Lung (tissue), 12 donors: ENCODE measurements around the gene PTPRH. TPM values are rescaled to one million over a fixed set of nuclear protein-coding genes. Genes with fewer than 3 reads are reported as not detected.
A peak's percentile ranks its signal among the peaks of the same experiment; 100 is the strongest.

Experiments
- ATAC-seq: fragments of 200-7000 bp; cut with Tn5 transposase; one replicate; pipeline ENCODE4 v1.9.1; 2020; ENCODE audit warnings: moderate number of reproducible peaks; ENCODE audit not compliant: insufficient read depth, low FRiP score
- DNase-seq, 3 donors: peaks; one replicate each; pipeline ENCODE4 v3.0.0-alpha.2; 2013 to 2017
- H3K27ac ChIP-seq, 2 donors: one replicate each; pipeline ENCODE4 v1.5.1; 2013; ENCODE audit warnings: mild to moderate bottlenecking in 2 of 2, moderate library complexity in 2 of 2, control low read depth in 1 of 2, inconsistent platforms in 1 of 2, low read depth in 1 of 2, low read length in 1 of 2
- H3K27me3 ChIP-seq, 3 donors: one replicate each; pipeline ENCODE4 v1.5.1; 2013; ENCODE audit warnings: low read length in 2 of 3; ENCODE audit not compliant: control insufficient read depth in 3 of 3, insufficient read depth in 3 of 3
- H3K36me3 ChIP-seq, 4 donors: one replicate each; pipeline ENCODE4 v1.5.1; 2013; ENCODE audit warnings: low read length in 4 of 4, mild to moderate bottlenecking in 1 of 4, moderate library complexity in 1 of 4; ENCODE audit not compliant: control insufficient read depth in 4 of 4, insufficient read depth in 4 of 4
- H3K4me1 ChIP-seq, 5 donors: one replicate each; pipeline ENCODE4 v1.5.1; 2013; ENCODE audit warnings: low read length in 5 of 5, mild to moderate bottlenecking in 2 of 5, moderate library complexity in 1 of 5; ENCODE audit not compliant: control insufficient read depth in 5 of 5, insufficient read depth in 5 of 5
- H3K4me3 ChIP-seq: one replicate; pipeline ENCODE4 v1.5.1; 2013; ENCODE audit warnings: mild to moderate bottlenecking, control low read depth, moderate library complexity
- H3K9ac ChIP-seq, 2 donors: one replicate each; pipeline ENCODE4 v1.5.1; 2013; ENCODE audit warnings: low read length in 2 of 2, control low read depth in 1 of 2; ENCODE audit not compliant: insufficient read depth in 1 of 2
- H3K9me3 ChIP-seq, 4 donors: one replicate each; pipeline ENCODE4 v1.5.1; 2013; ENCODE audit warnings: low read length in 3 of 4, mild to moderate bottlenecking in 1 of 4, moderate library complexity in 1 of 4; ENCODE audit not compliant: control insufficient read depth in 4 of 4, insufficient read depth in 3 of 4
- WGBS, 2 donors: extraction: QIAGEN DNeasy Blood & Tissue Kit; methylation state at CpG; one replicate each; pipeline ENCODE4 v1.1.7; 2013; 5-methylcytosine and 5-hydroxymethylcytosine counted together
- polyA plus RNA-seq, 2 donors: library from polyadenylated mRNA; stranded (reverse); fragments of 200-250 nt; gene quantifications; one replicate each; pipeline ENCODE4 v1.2.1, GENCODE V29; 2013
- total RNA-seq, 2 donors: library from RNA; depleted of rRNA in 1 of 2; stranded (reverse); fragments of >200 nt in 1 of 2; gene quantifications; one replicate each; pipeline ENCODE4 v1.2.1, GENCODE V29; 2014 to 2021
- TF ChIP-seq, protein P1 (sequence below): IDR thresholded peaks from 2 replicates; pipeline ENCODE4 v1.5.1; 2012; ENCODE audit warnings: mild to moderate bottlenecking; ENCODE audit errors: control extremely low read depth, extremely low read depth
- donor health status: control.
- donor health status: control.
- donor health status: Bipolar disorder and iron deficiency.
- donor health status: healthy.
- donor health status: DM: yes; HTN: yes; CAD: no.

PTPRH gene
- total and polyA plus RNA-seq, 4 donors = 0.22 to 1.3 (median 0.51) TPM

DNA sequence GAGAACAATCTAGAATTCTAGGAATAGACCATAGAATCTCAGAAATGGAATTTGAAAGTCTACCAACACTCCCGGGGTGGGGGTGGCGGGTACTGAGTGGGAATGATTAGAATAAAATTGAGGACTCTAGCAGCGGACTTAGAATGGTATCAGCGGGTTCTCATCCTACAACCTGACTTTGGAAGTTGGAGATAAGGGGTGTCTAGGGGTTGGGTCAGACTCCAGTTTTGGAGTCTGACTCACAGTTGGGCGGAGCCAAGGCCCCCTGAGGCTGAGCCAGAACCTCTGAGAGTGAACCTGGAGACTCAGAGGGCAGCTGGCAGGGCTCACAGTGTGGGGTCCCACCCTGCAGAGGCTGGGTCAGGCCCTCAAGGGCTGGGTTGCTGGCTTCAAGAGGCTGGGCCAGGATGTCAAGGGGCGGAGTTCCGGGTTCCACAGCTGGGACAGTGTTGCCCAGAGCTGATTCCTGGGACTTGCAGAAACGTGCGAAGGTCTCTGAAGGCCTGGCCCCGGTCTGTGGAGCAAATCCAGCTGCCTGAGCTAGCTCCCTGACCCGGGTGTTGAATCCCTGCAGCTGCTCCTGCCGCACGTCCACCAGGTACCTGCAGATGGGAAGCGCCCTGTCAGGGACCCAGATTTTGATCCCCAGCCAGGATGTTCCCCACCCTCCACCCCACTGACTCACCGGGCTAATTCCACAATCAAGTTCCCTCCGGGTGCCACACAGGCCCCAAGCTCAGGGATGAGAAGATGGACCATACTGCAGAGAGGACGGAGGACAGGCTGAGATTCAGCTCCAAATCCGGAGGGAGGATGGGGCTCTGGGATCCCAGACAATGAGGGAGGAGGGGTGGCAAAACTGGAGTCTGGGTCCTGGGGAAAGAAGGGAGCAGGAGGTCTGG, 50.2 kb downstream of the PTPRH start:
- Histone ChIP-seq H3K36me3 (no peaks in the 10 kb centered on the region), H3K9me3 (peaks cover 0 to 2% (median 0%) of the 10 kb centered on the region in 4 donors), H3K4me3 (no peak overlapping the region), H3K27ac (peak overlapping the region in 1 of 2 donors; percentile 97), H3K4me1 (peaks cover 0 to 2% (median 0%) of the 10 kb centered on the region in 5 donors), H3K27me3 (peaks cover 8 to 51% (median 26%) of the 10 kb centered on the region in 3 donors), H3K9ac (no peak overlapping the region)
- ATAC-seq (no peak), DNase-seq (no peak)
- TF ChIP-seq, protein P1, sequence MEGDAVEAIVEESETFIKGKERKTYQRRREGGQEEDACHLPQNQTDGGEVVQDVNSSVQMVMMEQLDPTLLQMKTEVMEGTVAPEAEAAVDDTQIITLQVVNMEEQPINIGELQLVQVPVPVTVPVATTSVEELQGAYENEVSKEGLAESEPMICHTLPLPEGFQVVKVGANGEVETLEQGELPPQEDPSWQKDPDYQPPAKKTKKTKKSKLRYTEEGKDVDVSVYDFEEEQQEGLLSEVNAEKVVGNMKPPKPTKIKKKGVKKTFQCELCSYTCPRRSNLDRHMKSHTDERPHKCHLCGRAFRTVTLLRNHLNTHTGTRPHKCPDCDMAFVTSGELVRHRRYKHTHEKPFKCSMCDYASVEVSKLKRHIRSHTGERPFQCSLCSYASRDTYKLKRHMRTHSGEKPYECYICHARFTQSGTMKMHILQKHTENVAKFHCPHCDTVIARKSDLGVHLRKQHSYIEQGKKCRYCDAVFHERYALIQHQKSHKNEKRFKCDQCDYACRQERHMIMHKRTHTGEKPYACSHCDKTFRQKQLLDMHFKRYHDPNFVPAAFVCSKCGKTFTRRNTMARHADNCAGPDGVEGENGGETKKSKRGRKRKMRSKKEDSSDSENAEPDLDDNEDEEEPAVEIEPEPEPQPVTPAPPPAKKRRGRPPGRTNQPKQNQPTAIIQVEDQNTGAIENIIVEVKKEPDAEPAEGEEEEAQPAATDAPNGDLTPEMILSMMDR = no peak
- WGBS, 2 donors = 63 to 85% methylated on average over 18 of the region's 18 CpGs

DNA sequence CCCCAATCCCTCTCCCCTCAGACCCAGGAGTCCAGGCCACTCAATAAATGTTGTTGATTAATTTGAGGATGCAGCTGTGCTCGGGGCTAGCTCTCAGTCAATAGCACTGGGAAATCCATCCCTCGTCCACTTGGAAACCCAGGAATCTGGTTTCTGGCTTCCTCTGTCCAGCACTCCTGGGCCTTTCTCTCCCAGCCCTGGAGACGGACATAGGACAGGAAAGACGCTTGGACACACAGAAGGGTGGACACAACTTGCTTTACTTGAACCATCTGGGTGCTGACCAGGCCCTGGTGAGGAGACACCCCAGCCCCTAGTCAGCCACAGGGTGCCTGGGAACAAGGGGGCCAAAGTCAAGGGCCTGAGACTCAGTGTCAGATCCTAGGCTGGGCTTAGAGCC, 50.9 kb downstream of the PTPRH start:
- Histone ChIP-seq H3K4me3 (no peak overlapping the region), H3K4me1 (peaks cover 0 to 2% (median 0%) of the 10 kb centered on the region in 5 donors), H3K27me3 (peaks cover 8 to 48% (median 26%) of the 10 kb centered on the region in 3 donors), H3K27ac (peak overlapping the region in 1 of 2 donors; percentile 97), H3K9ac (no peak overlapping the region), H3K9me3 (peaks cover 0 to 2% (median 0%) of the 10 kb centered on the region in 4 donors), H3K36me3 (no peaks in the 10 kb centered on the region)
- TF ChIP-seq, protein P1 = no peak
- ATAC-seq = no peak
- no peak for DNase-seq
- 60 to 86% methylated on average over 4 of the region's 4 CpGs for WGBS, 2 donors

DNA sequence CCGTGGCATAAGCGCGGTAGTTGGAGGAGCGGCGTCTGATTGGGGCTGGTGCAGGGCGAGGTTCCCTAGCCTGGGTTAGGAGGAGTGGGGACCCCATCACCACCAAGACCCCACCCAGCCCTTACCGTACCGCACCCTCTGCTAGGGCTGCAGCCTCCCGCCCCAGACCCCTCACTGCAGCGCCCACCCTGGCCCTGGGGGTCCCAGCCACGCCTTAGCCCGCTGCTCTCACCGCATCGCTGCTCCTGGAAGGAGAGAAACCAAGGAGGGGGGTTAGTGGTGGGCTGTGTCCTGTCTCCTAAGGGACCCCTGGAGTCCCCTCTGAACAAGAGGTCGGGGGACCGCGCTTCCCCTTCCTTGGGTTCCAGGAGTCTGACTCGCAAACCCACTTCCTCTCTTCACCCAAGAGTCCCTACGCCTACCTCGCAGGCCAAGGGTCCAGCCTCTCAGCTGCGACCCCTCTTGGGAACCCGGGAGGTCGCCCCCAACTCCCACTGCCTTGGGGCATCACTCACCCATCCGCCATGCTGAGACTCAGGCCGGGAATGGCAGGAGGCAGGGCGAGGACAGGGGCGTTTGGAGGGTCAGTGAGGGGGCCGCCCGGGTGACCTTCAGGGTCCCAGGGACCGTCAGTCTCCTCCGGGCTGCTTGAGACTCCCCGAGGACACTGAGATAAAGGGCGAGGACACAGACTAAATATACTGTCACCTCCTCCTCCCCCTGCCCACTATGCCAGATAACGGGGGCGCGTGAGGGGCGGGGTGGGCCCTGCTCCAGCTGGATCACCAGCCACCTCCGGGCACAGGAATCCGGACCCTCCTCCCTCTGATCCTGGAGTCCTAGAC, 52.0 kb downstream of the PTPRH start, which contains the start of gene TNNI3:
Gene TNNI3, minus strand, starts transcription at position 669 of the 845 bp plus-strand sequence. Its CDS starts 143 bp downstream, at position 526.
- WGBS, 2 donors = 25 to 43% methylated on average over 36 to 39 of the region's 39 CpGs
- no peak for ATAC-seq
- peaks cover 8 to 42% (median 21%) of the 10 kb centered on the region in 3 donors for H3K27me3 ChIP-seq
- peaks cover 0 to 2% (median 0%) of the 10 kb centered on the region in 5 donors for H3K4me1 ChIP-seq
- TF ChIP-seq, protein P1 = no peak
- no peak within 1 kb of the TSS for H3K4me3 ChIP-seq
- no peaks in the 10 kb centered on the region for H3K36me3 ChIP-seq
- H3K27ac ChIP-seq = peak within 1 kb of the TSS in 1 of 2 donors; percentile 97
- H3K9me3 ChIP-seq = peaks cover 0 to 2% (median 0%) of the 10 kb centered on the region in 4 donors
- no peak within 1 kb of the TSS for H3K9ac ChIP-seq
- DNase-seq = no peak
